ENCODE data around the gene OSBP2. TPM values are rescaled to one million over a fixed set of nuclear protein-coding genes. Genes with fewer than 3 reads are reported as not detected.

The OSBP2 gene
- total RNA-seq, 1 donor = 6.2 TPM

GRCh38 chr22:30953206-30953605, 258.5 kb downstream of the OSBP2 start:
- no peak for DNase-seq (ENCODE audit: low read depth in 2 of 3, low spot score in 2 of 3)

- DNase-seq (ENCODE audit: low read depth in 2 of 3, low spot score in 2 of 3) = no peak
Measured at GRCh38 chr22:30955153-30955552, 260.5 kb downstream of the OSBP2 start.

Small RNA genes within 50 kb of the gene (small RNA-seq; reads per million reads assigned to genes)
- 1.3 reads per million, percentile 47 among the genes with 10 or more reads in this experiment for gene MIR3200

Other genes starting within 250 kb of the OSBP2 start
- gene SEC14L3, start 222.9 kb upstream of the OSBP2 start, total RNA-seq = not detected
- gene SEC14L4, start 189.2 kb upstream of the OSBP2 start, total RNA-seq = under 0.01 TPM
- gene SEC14L6, start 148.1 kb upstream of the OSBP2 start, total RNA-seq = under 0.01 TPM
- 0.27 TPM for gene GAL3ST1, start 120.2 kb upstream of the OSBP2 start, total RNA-seq
- 131 TPM for gene PES1, start 103.0 kb upstream of the OSBP2 start, total RNA-seq
- 8.1 TPM for gene TCN2, start 87.7 kb upstream of the OSBP2 start, total RNA-seq
- gene SLC35E4, start 59.1 kb upstream of the OSBP2 start, total RNA-seq = 9.2 TPM
- gene DUSP18, start 27.0 kb upstream of the OSBP2 start, total RNA-seq = 51.7 TPM